Transverse colon (tissue), 4 donors: ENCODE measurements around the gene WNT2B. TPM values are rescaled to one million over a fixed set of nuclear protein-coding genes. Genes with fewer than 3 reads are reported as not detected.

Experiments
- DNase-seq: peaks from one replicate; pipeline ENCODE4 v3.0.0-alpha.2; 2019
- H3K27ac ChIP-seq, 4 donors: fragments of 200-600 bp; sonication (generic); 2 replicates each; pipeline ENCODE4 v1.5.1; 2016 to 2018; ENCODE audit warnings: inconsistent platforms in 4 of 4
- H3K27me3 ChIP-seq: fragments of 200-600 bp; sonication (generic); 2 replicates; pipeline ENCODE4 v1.5.1; 2017; ENCODE audit warnings: inconsistent platforms
- H3K36me3 ChIP-seq, 4 donors: fragments of 200-600 bp; sonication (generic); 2 replicates each; pipeline ENCODE4 v1.5.1; 2017 to 2019; ENCODE audit warnings: inconsistent platforms in 4 of 4
- H3K4me1 ChIP-seq, 4 donors: fragments of 200-600 bp; sonication (generic); 2 replicates each; pipeline ENCODE4 v1.5.1; 2017 to 2020; ENCODE audit warnings: inconsistent platforms in 4 of 4
- H3K4me3 ChIP-seq, 4 donors: fragments of 200-600 bp; sonication (generic); 1 replicate in 1 of 4; 2 replicates in 3 of 4; pipeline versions ENCODE4 v1.5.1 to v1.6.1; 2017 to 2019; ENCODE audit warnings: inconsistent platforms in 4 of 4
- H3K9me3 ChIP-seq, 2 donors: fragments of 200-600 bp; sonication (generic); 2 replicates each; pipeline ENCODE4 v1.5.1; 2017 to 2019; ENCODE audit warnings: inconsistent platforms in 2 of 2
- EP300 ChIP-seq: sonication (generic); formaldehyde crosslinking; IDR thresholded peaks from one replicate; pipeline ENCODE4 v1.6.1; 2017; ENCODE audit warnings: antibody characterized with exemption, low read depth
- POLR2A ChIP-seq: fragments of 450-650 bp; IDR thresholded peaks from one replicate; pipeline ENCODE4 v1.6.1; 2016; ENCODE audit warnings: antibody characterized with exemption, mild to moderate bottlenecking, moderate library complexity
- POLR2AphosphoS5 ChIP-seq, 3 donors: sonication (generic); formaldehyde crosslinking; IDR thresholded peaks; one replicate each; pipeline ENCODE4 v1.6.1; 2016; ENCODE audit warnings: antibody characterized with exemption in 3 of 3
- WGBS, 2 donors: methylation state at CpG; one replicate each; pipeline ENCODE4 v1.1.5; 2018; ENCODE audit warnings: low coverage in 1 of 2; 5-methylcytosine and 5-hydroxymethylcytosine counted together
- in situ Hi-C, 4 donors: fragments of 200-750 bp; cut with MboI; loops; one replicate each; pipeline versions ENCODE4 v1.15.0 to v1.15.1; 2017; ENCODE audit warnings: low sequenced_read_pairs in 3 of 4, low pct_ligation_motif_present in 1 of 4, low pct_unique_long_range_greater_than_20kb in 1 of 4
- intact Hi-C: fragments of 100-400 bp; cut with DNase I; formaldehyde crosslinking; loops from one replicate; pipeline ENCODE4 v1.15.1; 2023; ENCODE audit warnings: low total_unique reads
- total RNA-seq, 4 donors: library from RNA; depleted of rRNA; stranded (reverse); fragments of >200 nt; gene quantifications; one replicate each; pipeline ENCODE4 v1.1.0, GENCODE V29; 2016
- TF ChIP-seq, protein P1 (sequence below), 5 experiments: fragments of 200-600 bp in 3 of 5; fragments of 450-650 bp in 2 of 5; sonication (generic) in 3 of 5; IDR thresholded peaks; 1 replicate in 2 of 5; 2 replicates in 3 of 5; pipeline ENCODE4 v1.5.1; 2016 to 2017; ENCODE audit warnings: antibody characterized with exemption in 5 of 5, inconsistent platforms in 3 of 5, mild to moderate bottlenecking in 2 of 5, moderate library complexity in 1 of 5

The WNT2B gene
- total RNA-seq, 4 donors from 2014 or later, result 7.9 to 17.3 (median 10.0) TPM

GRCh38 chr1:112506731-112507130 is 2.0 kb upstream of the WNT2B start:
- no peaks in the 10 kb centered on the region for H3K9me3 ChIP-seq
- 94 to 96% methylated on average over 7 to 8 of the region's 8 CpGs for WGBS, 2 donors
- DNase-seq, result no peak
- intact Hi-C loops, result no loop called here
- H3K27ac ChIP-seq, result no peak overlapping the region
- TF ChIP-seq POLR2AphosphoS5 (IDR thresholded peaks at IDR 0.05) (no peak), EP300 (no peak), POLR2A (no peak)
- TF ChIP-seq, protein P1, sequence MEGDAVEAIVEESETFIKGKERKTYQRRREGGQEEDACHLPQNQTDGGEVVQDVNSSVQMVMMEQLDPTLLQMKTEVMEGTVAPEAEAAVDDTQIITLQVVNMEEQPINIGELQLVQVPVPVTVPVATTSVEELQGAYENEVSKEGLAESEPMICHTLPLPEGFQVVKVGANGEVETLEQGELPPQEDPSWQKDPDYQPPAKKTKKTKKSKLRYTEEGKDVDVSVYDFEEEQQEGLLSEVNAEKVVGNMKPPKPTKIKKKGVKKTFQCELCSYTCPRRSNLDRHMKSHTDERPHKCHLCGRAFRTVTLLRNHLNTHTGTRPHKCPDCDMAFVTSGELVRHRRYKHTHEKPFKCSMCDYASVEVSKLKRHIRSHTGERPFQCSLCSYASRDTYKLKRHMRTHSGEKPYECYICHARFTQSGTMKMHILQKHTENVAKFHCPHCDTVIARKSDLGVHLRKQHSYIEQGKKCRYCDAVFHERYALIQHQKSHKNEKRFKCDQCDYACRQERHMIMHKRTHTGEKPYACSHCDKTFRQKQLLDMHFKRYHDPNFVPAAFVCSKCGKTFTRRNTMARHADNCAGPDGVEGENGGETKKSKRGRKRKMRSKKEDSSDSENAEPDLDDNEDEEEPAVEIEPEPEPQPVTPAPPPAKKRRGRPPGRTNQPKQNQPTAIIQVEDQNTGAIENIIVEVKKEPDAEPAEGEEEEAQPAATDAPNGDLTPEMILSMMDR (IDR thresholded peaks at IDR 0.05), result no peak
- H3K4me3 ChIP-seq, result no peak overlapping the region
- peaks cover 52% of the 10 kb centered on the region for H3K27me3 ChIP-seq
- H3K36me3 ChIP-seq, result no peaks in the 10 kb centered on the region
- in situ Hi-C loops, result loop anchor here in 2 of 4 donors (10.0 to 25.0 kb wide), 2 partner anchors 106 to 108 kb away; partner anchors contain the start of genes CAPZA1 (in 2 of the 2) and ST7L (in 2 of the 2)
- H3K4me1 ChIP-seq, result peaks cover 10 to 27% (median 24%) of the 10 kb centered on the region in 4 donors

DNA sequence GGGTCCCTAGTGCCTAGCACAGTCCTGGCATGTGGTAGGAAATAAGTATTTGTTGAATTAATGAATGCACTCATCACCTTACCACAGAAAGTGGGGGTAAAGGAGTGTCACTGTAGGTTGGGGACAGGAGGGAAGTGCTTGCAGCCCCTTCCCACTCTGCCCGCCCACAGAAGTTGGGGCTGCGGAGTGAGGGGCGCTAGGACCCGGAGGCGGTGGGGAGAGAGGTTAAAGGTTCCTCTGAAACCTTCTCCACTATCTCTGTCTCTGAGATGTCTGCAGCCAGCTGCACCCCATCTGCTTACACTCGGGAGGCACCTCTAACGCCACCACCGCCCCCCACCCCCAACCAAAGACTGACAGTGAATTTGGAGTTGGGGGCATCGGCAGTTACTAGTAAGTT is 1.4 kb upstream of the WNT2B start:
- no peak overlapping the region for H3K4me3 ChIP-seq
- in situ Hi-C loops, result loop anchor here in 2 of 4 donors (10.0 to 25.0 kb wide), 2 partner anchors 105 to 107 kb away; partner anchors contain the start of genes CAPZA1 (in 2 of the 2) and ST7L (in 2 of the 2)
- DNase-seq, result no peak
- 90% methylated on average over 6 to 9 of the region's 9 CpGs for WGBS, 2 donors
- H3K27me3 ChIP-seq, result peaks cover 47% of the 10 kb centered on the region
- intact Hi-C loops, result no loop called here
- no peak overlapping the region for H3K27ac ChIP-seq
- no peaks in the 10 kb centered on the region for H3K9me3 ChIP-seq
- no peak for TF ChIP-seq POLR2A
- H3K4me1 ChIP-seq, result peaks cover 10 to 21% (median 19%) of the 10 kb centered on the region in 4 donors
- no peaks in the 10 kb centered on the region for H3K36me3 ChIP-seq

DNA sequence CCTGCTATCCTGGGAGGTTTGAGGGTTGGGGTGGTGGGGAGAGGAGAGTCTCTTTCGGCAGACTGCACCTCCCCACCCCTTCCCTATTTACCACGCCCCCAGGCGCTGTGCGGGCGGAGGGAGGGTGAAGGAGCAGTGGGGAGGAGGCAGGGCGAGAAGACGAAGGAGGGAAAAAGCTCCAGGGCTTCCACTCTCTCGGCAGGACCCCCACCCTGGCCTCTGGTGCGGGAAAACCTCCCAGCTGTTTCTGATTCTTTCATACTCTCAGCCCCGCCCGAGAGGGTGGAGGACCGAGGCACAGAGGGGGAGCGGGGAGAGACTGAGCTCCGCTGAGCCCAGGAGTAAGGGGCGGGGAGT is 866 bp upstream of the WNT2B start:
- intact Hi-C loops, result no loop called here
- WGBS, 2 donors, result 0% methylated on average over 15 of the region's 15 CpGs; no CpG with 5 or more reads in 1 of the 2 donors
- peak overlapping the region; percentile 27 to 64 (median 48) for H3K4me3 ChIP-seq
- no peaks in the 10 kb centered on the region for H3K9me3 ChIP-seq
- H3K36me3 ChIP-seq, result no peaks in the 10 kb centered on the region
- DNase-seq, result peak; percentile 32
- peaks cover 41% of the 10 kb centered on the region for H3K27me3 ChIP-seq
- H3K27ac ChIP-seq, result peak overlapping the region in 2 of 4 donors; percentile 59 to 64
- TF ChIP-seq, protein P1 (IDR thresholded peaks at IDR 0.05), result no peak
- no peak for TF ChIP-seq EP300
- no peak for TF ChIP-seq POLR2A
- no peak for TF ChIP-seq POLR2AphosphoS5 (IDR thresholded peaks at IDR 0.05)
- in situ Hi-C loops, result loop anchor here in 2 of 4 donors (10.0 to 25.0 kb wide), 2 partner anchors 104 to 107 kb away; partner anchors contain the start of genes CAPZA1 (in 2 of the 2) and ST7L (in 2 of the 2)
- H3K4me1 ChIP-seq, result peaks cover 10 to 19% (median 17%) of the 10 kb centered on the region in 4 donors

GRCh38 chr1:112509005-112509659 is 367 bp downstream of the WNT2B start:
- peak; percentile 36 for DNase-seq
- TF ChIP-seq POLR2AphosphoS5 (IDR thresholded peaks at IDR 0.05), result no peak
- TF ChIP-seq, protein P1 (IDR thresholded peaks at IDR 0.05), result no peak
- TF ChIP-seq POLR2A, result no peak
- TF ChIP-seq EP300, result no peak
- Histone ChIP-seq H3K4me1 (peaks cover 10 to 19% (median 17%) of the 10 kb centered on the region in 4 donors), H3K4me3 (peak overlapping the region; percentile 27 to 64 (median 48)), H3K27me3 (peaks cover 36% of the 10 kb centered on the region), H3K36me3 (no peaks in the 10 kb centered on the region), H3K27ac (peak overlapping the region; percentile 54 to 64 (median 57)), H3K9me3 (no peaks in the 10 kb centered on the region)
- in situ Hi-C loops, result loop anchor here in 2 of 4 donors (10.0 to 25.0 kb wide), 2 partner anchors 103 to 106 kb away; partner anchors contain the start of genes CAPZA1 (in 2 of the 2) and ST7L (in 2 of the 2)
- 32% methylated on average over 33 of the region's 66 CpGs; no CpG with 5 or more reads in 1 of the 2 donors for WGBS, 2 donors
- intact Hi-C loops, result no loop called here
